HG02571 (cell line): ENCODE data around the gene ARAP1.

Experiments
- ATAC-seq: cut with Tn5 transposase; IDR thresholded peaks from one replicate; pipeline ENCODE4 v1.9.1; 2021; ENCODE audit warnings: mild to moderate bottlenecking, moderate library complexity; ENCODE audit not compliant: unreplicated experiment

Gene ARAP1

DNA sequence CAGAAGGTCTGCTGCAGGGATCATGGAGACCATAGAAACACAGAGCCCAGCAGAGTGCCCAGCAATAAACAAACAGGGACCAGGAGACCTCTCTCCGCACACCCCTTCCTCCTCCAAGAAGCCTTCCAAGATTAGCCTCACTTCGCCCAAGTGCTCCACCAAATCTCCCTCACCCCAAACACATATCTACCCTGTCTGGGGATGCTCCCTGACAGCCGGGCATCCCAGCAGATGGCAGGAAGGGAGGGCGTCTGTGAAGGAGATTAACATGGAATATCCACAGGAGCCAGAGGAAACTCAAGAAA lies 26.5 kb downstream of the ARAP1 start:
- ATAC-seq = no peak

DNA sequence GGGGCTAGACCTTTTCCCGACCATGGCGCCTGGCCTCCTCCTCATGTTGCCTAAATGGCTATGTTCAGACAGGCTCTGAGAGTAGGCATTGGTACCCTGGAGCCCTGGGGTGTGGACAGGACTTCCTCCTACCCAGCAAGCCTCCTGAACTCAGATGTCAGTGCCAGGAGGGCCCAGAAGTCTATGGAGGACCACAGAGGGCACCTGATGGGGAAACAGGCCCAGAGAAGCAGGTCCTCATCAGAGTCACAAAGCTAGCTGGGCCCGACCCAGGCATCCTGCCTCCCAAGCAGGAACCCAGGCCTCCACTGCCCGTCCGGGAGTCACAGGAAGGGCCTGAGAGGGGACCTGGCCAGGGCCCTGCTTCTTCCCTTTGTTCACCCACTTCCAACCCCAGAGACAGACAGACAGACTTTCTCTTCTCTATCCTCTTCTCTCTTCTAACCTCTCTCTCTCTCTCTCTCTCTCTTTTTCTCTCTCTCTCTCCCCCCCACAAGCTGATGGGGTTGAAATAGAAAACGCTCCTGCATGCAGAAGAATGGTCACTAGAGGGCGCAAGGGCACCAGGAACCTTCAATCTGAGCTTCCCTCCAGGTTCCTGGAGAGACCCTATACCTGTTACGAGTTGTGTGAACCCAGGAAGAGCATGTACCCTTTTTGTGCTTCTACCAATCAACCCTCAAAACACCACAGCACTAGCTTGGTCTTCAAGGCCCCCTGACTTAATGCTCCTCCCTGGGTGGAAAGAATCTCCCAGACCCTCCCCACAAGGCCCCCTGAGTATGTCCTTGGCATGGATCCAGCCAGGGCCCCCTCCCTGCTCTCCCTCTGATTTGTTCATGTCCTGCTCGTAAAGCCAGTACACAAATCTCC lies 27.1 kb downstream of the ARAP1 start:
- no peak for ATAC-seq

DNA sequence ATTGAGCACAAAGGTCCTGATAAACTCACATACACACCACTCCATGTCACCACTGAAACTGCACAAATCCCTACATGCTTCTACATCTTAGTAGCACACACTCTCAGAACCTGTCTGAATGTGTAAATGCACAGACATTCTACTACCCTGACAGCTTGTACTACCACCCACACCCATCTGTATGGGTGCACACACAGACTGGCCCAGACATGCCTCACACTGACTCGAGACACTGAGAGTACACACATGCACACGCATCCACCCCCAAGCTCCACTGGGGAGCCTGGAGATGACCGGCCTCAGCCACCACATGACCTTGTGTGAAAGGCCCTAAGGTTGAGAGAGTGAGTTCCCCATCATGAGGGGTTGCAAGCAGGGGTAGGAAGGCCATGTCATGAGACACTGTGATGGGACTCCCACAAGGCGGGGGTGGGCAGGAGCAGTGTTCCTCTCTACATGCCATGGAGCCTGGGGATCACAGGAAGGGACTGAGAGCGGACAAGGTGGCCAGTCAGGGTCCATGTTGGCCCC lies 28.1 kb downstream of the ARAP1 start:
- no peak for ATAC-seq

DNA sequence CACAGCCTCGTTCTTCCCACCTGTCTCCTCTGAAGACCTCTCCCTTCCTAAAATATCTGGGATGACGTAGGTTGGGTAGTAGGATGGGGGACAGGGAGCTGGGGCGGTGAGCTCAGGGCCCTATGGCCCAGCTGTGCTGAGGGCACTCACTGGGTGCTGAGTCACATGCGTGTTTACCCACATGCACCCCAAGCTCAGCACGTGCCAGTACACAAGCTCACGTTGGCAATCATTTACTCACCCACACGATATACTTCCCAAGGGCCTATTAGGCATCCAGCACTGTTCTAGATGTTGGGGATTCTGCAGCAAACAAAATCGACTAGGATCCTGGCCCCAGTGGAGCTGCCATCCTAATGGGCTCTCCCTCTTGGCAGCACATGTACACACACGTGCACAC lies 28.7 kb downstream of the ARAP1 start:
- ATAC-seq = no peak

DNA sequence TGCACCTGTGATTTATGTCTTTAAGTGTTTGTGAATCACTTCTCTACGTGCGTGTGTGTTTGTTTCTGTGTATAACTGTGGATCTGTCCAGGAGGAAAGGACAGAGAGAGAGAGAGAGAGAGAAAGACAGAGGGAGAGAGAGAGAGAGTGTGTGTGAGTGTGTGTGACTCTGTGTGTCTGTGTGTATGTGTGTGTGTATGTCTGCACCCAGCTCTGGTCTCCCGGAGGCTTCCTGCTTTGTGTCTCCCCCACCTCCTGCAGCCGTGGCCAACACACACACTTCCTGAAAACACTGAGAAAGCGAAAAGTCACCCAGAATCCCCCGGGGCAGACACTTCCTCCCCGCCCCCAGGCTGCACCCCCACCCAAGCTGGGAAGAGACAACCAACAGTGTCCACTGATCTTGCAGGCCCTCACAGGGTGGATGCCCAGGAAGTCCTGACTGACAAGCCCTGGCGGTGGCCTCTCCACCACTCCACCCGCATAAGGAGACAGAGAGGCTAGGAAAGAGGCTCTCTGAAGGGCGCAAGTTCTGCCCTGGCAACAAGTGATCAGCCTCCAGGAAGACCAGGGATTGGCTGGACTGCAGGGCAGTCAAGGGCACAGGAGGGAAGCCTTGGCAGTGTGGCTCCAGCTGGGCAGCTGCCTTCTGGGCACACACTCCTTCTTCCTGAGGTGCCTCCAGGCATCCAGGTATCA lies 30.0 kb downstream of the ARAP1 start:
- ATAC-seq = peak; percentile 67

DNA sequence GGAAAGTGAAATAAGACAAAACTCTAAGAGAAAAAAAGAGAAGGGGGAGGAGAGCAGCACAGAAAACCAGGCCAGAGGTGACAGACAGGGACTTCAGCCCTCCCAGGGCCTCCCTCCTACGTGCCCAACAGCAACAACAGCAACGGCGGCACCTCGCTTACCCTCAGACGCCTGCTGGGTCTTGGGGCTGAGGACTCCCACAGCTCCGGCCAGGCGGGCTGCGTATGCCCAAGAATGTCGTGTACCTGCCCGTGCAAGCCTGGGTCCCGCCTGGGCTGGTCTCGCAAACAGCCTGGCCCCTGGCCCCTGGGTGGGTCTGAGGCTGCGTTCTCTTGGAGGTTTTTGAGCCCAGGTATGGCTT lies 30.5 kb downstream of the ARAP1 start:
- no peak for ATAC-seq

DNA sequence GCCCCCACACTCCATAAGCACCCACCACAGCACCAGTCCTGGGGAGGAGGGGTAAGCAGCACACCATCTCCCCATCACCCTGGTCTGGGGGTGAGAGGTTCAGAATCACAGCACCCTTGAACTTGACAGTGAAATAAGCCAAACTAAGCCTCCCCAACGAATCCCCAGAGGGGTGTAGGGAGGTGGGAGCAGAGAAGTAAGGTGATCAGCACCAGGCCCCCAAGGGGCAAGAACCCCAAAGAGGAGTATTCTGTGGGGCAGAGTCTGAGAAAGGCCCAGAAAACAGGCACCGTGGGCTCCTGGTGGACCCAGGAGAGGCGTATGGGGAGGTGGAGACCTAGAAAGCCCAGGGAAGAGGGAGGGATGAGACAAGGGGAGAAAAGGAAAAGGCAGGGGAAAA lies 30.9 kb downstream of the ARAP1 start:
- no peak for ATAC-seq

DNA sequence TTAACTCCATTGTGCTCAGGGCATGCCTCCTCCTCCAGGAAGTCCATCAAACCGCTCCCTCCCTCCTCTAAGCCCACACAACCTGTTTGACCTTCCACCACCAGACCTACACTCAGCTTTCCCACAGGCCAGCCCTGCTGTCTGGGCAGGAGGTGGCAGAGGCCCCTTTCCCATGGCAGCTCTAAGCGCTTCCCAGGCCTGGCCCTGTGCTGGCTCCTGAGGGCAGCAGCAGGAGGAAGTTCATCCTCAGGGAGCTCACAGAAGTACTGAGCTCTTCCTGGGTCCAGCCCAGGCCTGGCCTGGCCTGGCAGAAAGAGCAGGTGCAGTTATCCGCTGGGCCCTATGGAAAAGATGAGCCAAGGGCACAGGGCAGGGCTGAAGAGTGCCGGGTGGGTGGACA lies 31.4 kb downstream of the ARAP1 start:
- ATAC-seq = no peak

DNA sequence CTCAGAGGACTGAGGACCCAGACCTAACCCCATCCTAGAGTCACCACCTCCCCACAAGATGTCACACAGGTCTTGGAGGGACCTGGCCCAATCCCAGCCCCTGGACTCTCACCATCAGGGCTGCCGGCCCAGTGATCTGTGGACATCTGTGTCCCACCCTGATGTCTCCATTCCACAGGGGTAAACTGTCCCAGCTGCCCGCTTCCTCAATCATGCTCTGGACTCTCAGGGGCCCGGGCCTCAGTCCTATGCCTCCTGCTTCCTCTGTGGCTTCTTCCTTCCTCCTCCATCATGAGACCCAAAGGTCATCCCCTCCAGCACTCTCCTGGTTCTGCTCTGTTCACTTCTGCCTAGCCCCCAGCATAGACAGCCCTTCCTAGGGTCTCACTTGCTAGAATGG lies 32.2 kb downstream of the ARAP1 start:
- no peak for ATAC-seq

DNA sequence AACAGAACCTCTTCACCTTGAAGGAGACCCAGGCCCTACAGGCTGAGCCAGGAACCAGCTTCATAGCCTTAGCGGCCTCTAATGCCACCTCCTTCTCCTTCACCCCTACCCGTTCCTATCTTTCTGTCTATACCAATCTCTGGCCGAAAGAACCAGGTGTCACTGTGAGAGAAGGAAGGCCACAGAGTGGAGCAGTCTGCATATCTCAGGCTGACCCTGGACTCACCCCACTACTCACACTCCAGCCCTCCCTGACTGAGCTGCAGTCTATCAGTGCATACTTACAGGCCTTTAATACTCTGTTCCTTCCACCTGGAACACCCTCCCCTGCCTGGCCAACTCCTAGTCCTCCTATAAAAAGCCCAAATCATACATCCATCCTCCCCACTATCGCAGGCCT lies 32.7 kb downstream of the ARAP1 start:
- ATAC-seq = no peak

DNA sequence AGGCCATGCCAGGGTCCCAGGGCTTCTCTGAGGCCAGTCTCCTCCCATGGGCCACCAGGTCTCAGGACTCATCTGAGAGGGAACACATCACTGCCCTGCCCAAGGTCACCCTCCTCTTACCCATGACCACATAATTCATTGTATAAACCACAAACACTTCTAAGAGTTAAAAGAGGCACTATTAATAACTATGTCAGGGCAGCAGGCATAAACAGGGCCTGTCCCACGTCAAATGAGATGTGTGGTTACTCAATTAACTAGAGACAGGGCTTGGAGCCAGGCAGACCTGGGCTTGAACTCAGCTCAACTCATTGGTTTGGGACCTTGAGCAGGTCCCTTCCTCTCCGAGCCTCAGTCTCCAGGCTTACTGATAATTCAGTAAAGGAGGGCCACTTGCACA lies 33.1 kb downstream of the ARAP1 start:
- ATAC-seq = no peak

DNA sequence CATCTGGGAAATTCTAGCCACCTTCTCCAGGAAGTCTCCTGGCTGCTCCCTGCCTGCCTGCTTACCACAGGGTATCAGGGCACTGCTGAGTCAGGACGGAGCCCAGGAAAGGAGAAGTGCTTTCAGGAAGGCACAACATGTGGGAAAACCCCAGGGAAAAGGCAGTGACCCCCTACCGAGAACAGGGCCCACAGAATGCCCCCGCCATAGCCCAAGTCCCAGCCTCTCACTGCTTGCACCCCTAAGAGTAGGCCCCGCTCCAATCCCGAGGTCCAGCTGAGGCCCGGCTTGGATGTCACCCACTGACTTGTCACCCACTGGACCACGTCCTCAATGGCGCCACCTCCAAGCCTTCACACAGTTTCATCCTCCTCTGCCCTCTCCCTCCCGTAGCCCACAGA lies 34.1 kb downstream of the ARAP1 start:
- no peak for ATAC-seq

DNA sequence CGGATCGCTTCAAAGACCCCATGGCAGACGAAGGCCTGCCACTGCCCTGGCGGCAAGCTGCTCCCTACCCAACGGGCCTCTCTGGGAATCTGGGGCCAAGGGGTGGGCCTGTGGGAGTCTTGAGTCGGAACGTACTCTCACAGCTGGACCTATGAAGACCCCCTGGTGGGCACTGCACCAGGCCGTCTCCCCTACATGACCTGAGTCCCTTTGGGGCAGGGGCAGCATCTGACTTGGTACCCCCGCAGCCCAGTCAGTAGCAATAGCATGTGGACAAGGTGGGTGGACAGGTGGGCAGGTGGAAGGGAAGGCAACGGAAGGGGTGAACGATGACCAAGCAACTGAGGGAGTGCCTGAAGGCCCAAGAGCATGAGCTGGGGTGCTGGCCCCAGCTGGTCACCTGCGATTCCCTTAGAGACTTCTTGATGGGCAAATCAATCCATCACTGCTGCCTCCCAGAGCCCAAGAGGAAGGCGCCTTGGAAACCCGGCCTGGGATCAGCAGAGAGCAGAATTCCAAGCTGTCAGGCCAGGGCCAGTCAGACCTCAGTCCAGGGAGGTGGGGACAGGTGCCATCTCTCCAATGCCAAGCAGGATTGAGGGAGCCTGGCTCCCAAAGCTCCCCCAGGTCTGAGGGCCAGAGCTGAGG lies 35.3 kb downstream of the ARAP1 start:
- ATAC-seq = no peak

DNA sequence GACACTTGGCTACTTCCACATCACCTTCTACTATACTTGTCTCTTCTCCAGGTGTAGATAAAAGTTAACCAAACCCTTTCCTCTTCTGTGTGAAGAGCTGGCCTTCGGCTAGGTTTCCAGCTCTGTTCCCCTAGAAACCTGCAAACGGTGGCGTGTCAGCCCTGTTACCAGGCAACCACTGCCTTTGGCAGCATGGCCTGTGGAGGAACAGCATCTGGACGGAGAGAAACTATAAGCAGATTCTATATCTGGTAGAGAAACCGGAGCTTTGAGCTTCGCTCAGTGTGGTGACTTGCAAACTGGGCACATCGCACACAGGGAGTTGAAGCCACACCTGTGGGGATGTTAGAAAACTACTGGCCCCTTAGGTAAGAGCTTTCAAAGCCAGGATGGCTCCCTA lies 35.9 kb downstream of the ARAP1 start:
- ATAC-seq = no peak

DNA sequence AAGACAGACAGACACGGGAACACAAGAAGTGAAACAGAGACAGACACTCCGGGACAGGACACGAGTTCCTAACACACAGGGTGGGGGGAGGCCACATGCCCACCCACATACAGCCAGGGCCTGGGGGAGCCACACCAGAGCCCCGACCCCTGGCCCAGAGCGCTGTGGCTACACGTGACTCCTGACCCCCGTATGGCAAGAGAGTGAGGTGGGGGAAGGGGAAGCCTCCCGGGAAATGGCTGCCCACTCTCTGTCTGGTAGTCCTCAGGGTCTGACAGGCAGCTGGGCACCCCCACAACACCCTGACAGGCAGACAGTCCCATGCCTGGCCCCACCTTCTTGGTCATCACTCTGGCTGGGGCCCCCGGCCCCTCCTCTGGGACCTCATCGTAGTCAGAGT lies 39.4 kb downstream of the ARAP1 start:
- no peak for ATAC-seq

DNA sequence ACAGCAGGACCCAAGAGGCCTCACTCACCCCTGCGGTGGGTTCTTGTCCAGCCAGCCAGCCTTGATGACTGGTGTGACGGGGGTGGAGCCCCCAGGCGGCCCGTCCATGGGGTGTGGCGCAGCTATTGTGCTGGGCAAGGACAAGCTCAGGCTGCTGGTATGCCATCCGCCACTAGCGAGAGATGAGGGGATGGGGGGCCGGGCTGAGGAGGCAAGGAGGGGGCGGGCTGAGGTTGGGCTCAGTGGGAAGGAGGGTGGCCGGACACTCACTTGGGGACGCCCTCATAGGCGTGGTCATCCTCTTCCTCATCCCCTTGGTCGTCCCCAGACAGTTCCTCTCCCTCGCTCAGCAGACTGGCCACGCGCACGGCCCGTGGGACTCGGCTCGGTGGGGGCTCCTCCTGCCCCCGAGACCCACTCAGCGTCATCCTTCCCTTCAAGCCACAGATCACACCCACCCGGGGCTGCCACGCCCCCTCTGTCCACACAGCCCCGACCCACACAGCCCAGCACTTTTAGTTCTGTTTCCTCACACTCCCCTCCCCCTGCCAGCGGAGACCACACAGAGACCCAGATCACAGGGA lies 39.9 kb downstream of the ARAP1 start:
- ATAC-seq = no peak

DNA sequence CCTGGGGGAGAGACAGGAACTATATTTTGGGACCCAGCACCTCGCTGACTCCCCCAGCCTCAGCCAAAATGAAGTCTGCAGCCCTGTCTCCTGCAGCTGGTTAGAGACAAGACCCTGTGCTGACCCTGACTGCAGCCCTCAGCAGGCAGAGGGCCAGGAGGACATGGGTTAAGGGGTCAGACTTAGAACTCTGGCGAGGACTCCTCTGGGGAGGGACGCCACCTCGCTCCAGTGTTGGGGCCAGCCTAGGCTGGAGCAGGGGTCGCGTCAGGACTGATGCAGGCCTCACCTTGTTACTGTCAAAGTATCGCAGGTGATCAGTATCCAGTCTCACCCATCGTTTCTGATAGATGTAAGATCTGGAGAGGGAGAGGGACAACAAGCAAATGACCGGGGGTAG lies 41.1 kb downstream of the ARAP1 start:
- ATAC-seq = no peak

DNA sequence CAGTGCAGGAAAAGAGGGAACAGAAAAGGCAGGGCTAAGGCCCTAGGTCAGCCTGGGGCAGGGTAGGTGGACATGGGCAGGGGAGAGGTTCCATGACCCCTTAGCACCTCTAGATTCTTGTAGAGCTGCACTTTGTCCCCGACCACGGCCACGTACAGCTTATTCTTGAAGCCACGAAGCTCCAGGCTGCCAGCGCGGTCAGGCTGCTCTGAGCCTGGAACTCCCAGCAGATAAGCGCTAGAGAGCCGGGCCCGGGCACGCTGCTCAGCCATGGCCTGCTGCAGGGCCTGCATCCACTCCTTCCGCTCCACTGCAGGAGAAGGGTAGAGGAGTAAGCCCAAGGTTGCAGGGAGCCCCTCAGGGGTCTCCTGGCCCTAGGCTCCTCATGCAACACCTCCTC lies 41.9 kb downstream of the ARAP1 start:
- ATAC-seq = no peak

DNA sequence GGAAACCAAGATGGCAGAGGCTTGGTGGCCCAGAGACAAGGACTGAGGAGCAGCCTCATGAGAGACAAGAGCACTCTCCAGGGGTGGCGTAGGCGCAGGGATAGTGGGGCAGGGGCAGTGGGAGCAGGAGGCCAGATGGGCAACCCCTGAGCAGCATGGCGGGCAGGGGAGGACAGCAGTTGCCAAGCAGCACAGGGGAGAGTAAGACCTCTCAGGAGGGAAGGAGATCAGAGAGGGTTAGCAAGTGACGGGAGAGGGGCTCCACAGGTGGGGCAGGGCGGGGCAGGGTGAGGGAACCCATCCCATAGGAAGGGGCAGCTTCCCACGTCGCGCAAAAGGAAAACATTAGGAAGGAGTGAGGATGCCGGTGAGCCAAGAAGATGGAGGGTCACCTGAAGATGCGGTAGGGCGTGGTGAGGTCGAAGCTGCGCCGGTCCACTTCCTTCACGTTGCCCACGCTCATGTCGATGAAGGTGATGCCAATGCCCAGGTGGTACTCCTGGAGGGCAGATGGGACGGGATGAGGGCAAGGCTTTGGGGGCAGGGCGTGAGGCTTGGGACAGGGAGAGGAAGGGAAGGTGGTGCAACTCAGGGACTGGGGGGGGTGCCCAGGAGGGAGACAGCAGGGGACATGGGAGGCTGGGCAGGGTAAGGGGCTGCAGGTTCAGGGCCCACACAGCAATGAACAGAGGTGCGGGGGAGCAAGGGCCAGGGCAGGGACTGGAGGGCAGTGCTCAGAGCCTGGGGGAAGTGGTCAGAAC lies 42.5 kb downstream of the ARAP1 start:
- no peak for ATAC-seq

DNA sequence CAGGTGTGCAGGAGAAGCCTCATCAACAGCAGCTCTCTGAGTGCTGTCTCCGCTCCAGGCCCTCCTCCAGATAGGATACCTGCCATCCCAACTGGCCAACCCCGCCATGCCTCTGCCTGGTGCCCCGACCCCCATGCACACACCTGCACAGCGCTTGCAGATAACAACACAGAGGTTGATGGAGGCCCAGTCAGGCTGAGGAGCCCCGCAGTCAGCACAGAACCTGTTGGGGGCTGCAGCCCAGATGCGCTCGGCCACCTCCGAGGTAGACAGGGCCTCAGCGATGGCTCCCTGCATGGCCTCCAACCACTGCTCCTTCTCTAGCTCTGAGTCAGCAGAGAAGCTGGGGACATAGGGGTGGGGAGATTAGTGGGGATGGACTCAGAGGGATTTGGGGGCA lies 45.2 kb downstream of the ARAP1 start:
- ATAC-seq = no peak

DNA sequence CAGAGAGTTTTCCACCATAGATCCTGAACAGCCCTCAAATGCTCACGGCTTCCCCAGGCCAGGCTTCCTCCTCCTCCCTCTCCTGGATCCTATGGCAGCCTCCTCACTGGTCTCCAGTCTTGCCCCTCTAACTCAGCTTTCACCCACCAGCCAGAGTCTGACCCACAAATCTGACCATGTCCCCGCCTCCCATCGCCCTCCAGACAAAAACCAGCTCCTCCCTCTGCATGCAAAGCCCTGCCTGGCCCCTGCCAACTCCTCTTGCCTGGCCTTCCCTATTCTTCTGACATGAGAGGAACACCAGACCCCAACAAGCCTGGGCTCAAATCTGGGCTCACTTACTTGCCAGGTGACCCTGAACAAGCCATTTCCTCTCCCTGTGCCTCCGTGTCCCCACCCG lies 45.6 kb downstream of the ARAP1 start:
- no peak for ATAC-seq
